GM12878 (cell line): Measurements from ENCODE around the gene GREM1. TPM values are rescaled to one million over a fixed set of nuclear protein-coding genes. Genes with fewer than 3 reads are reported as not detected.

ENCODE experiments used
- ATAC-seq: fragments of 200-7000 bp; cut with Tn5 transposase; 3 replicates; pipeline ENCODE4 v1.9.1; 2020; ENCODE audit warnings: mild to moderate bottlenecking, moderate library complexity
- Bru-seq: library from RNA; stranded (reverse); fragments of 400-500 nt; gene quantifications from one replicate; lab custom pipeline; 2021; lab: Mats Ljungman, UMichigan
- BruChase-seq, 2 experiments: library from RNA; stranded (reverse); fragments of 400-500 nt; gene quantifications; one replicate each; lab custom pipeline; 2021; lab: Mats Ljungman, UMichigan
- BruUV-seq: library from RNA; stranded (reverse); fragments of 400-500 nt; replicated peaks from 2 replicates; lab custom pipeline; 2021; lab: Mats Ljungman, UMichigan
- CTCF ChIA-PET: fragments of 300-600 bp; sonication (Branson Sonifier 250); formaldehyde crosslinking; extraction: SDS; loops from one replicate; lab custom pipeline; 2021; ENCODE audit warnings: inconsistent platforms; lab: Yijun Ruan, JAX
- POLR2A ChIA-PET: fragments of 350-600 bp; formaldehyde crosslinking; extraction: SDS; loops from one replicate; lab custom pipeline; 2021; ENCODE audit warnings: inconsistent platforms; lab: Charles Lee
- RAD21 ChIA-PET: fragments of 300-600 bp; sonication (Branson Sonifier 250); formaldehyde crosslinking; loops from one replicate; lab custom pipeline; 2023; ENCODE audit warnings: antibody characterized with exemption; ENCODE audit not compliant: unreplicated experiment; lab: Charles Lee
- SMC1A ChIA-PET: fragments of 300-600 bp; sonication (Branson Sonifier 250); formaldehyde crosslinking; loops from one replicate; lab custom pipeline; 2023; ENCODE audit not compliant: unreplicated experiment, uncharacterized antibody; lab: Charles Lee
- DNase-seq: peaks from one replicate; pipeline ENCODE4 v3.0.0-alpha.2; 2011; ENCODE audit warnings: low read depth, low spot score
- FAIRE-seq: peaks from 3 replicates; lab custom pipeline; 2011; peaks lifted over from hg19 to GRCh38; lab: Jason Lieb, UNC
- H2AFZ ChIP-seq: 2 replicates; pipeline ENCODE4 v1.6.0; 2011; ENCODE audit warnings: low read depth, low read length, control low read depth; ENCODE audit not compliant: control insufficient read depth
- H3K27ac ChIP-seq: 2 replicates; pipeline ENCODE4 v1.5.1; 2011; ENCODE audit warnings: control low read depth; ENCODE audit not compliant: control insufficient read depth, insufficient read depth
- H3K27me3 ChIP-seq, 2 experiments: replicated peaks in 1 of 2; 2 replicates each; pipeline versions ENCODE4 v1.6.0 to v1.6.1; 2011; ENCODE audit warnings: low read length in 1 of 2; ENCODE audit not compliant: control insufficient read depth in 2 of 2, insufficient read depth in 2 of 2
- H3K36me3 ChIP-seq, 2 experiments: 2 replicates each; pipeline ENCODE4 v1.5.1; 2011; ENCODE audit warnings: low read length in 1 of 2; ENCODE audit not compliant: control insufficient read depth in 2 of 2, insufficient read depth in 2 of 2
- H3K4me1 ChIP-seq: 2 replicates; pipeline ENCODE4 v1.6.1; 2011; ENCODE audit warnings: mild to moderate bottlenecking, low read length, moderate library complexity, mixed read lengths; ENCODE audit not compliant: control insufficient read depth, insufficient read depth
- H3K4me2 ChIP-seq: 2 replicates; pipeline ENCODE4 v1.6.0; 2011; ENCODE audit warnings: control low read depth; ENCODE audit not compliant: control insufficient read depth, insufficient read depth
- H3K4me3 ChIP-seq: fragments of 200-600 bp; sonication (generic); 2 replicates; pipeline ENCODE4 v1.5.1; 2016
- H3K79me2 ChIP-seq: 2 replicates; pipeline ENCODE4 v1.6.0; 2011; ENCODE audit warnings: low read length; ENCODE audit not compliant: control insufficient read depth, insufficient read depth
- H3K9ac ChIP-seq: 2 replicates; pipeline ENCODE4 v1.8.0; 2011; ENCODE audit warnings: low read length, control low read depth, mixed read lengths; ENCODE audit not compliant: control insufficient read depth, insufficient read depth
- H3K9me3 ChIP-seq: replicated peaks from 3 replicates; pipeline ENCODE4 v1.5.1; 2011; ENCODE audit warnings: mild to moderate bottlenecking, low read length; ENCODE audit not compliant: control insufficient read depth, insufficient read depth
- H4K20me1 ChIP-seq: 2 replicates; pipeline ENCODE4 v1.6.0; 2011; ENCODE audit not compliant: control insufficient read depth, insufficient read depth
- CBX5 ChIP-seq: sonication (generic); IDR thresholded peaks from 2 replicates; pipeline ENCODE4 v1.6.1; 2016; ENCODE audit warnings: low read depth, moderate library complexity, mild to moderate bottlenecking, inconsistent platforms
- CHD2 ChIP-seq: IDR thresholded peaks from 2 replicates; pipeline ENCODE4 v1.6.1; 2011; ENCODE audit warnings: low read depth, low read length, improper control_type of control experiment, borderline replicate concordance
- GABPA ChIP-seq: IDR thresholded peaks from 2 replicates; pipeline ENCODE4 v1.6.1; 2014; ENCODE audit warnings: antibody characterized with exemption, low read depth, mild to moderate bottlenecking, inconsistent platforms
- GATAD2B ChIP-seq: fragments of 450-650 bp; conservative IDR thresholded peaks from 2 replicates; pipeline ENCODE4 v1.6.1; 2017; ENCODE audit warnings: low read depth, mild to moderate bottlenecking, moderate library complexity
- JUND ChIP-seq: IDR thresholded peaks from 2 replicates; pipeline ENCODE4 v1.6.1; 2012; ENCODE audit warnings: low read depth, mild to moderate bottlenecking, low read length, improper control_type of control experiment, moderate library complexity
- MTA2 ChIP-seq: fragments of 450-650 bp; IDR thresholded peaks from 2 replicates; pipeline ENCODE4 v1.6.1; 2016; ENCODE audit warnings: low read depth, mild to moderate bottlenecking, moderate library complexity
- MTA3 ChIP-seq: IDR thresholded peaks from 2 replicates; pipeline ENCODE4 v1.6.1; 2012; ENCODE audit warnings: low read length, inconsistent platforms, borderline replicate concordance
- NFYB ChIP-seq: IDR thresholded peaks from 2 replicates; pipeline ENCODE4 v1.6.1; 2011; ENCODE audit warnings: low read depth, mild to moderate bottlenecking, low read length, improper control_type of control experiment, moderate library complexity; ENCODE audit not compliant: insufficient read depth
- NR2C1 ChIP-seq: fragments of 450-650 bp; IDR thresholded peaks from 2 replicates; pipeline ENCODE4 v1.6.1; 2017; ENCODE audit warnings: antibody characterized with exemption, mild to moderate bottlenecking, moderate library complexity
- RELA ChIP-seq: fragments of 450-650 bp; IDR thresholded peaks from 2 replicates; pipeline ENCODE4 v1.8.0; 2014; ENCODE audit warnings: borderline replicate concordance; ENCODE audit not compliant: partially characterized antibody
- RFX5 ChIP-seq: IDR thresholded peaks from 2 replicates; pipeline ENCODE4 v1.6.1; 2011; ENCODE audit warnings: low read depth, low read length, improper control_type of control experiment
- RUNX3 ChIP-seq: IDR thresholded peaks from 2 replicates; pipeline ENCODE4 v1.6.1; 2012; ENCODE audit warnings: low read length, inconsistent platforms
- SUPT20H ChIP-seq: IDR thresholded peaks from 2 replicates; pipeline ENCODE4 v1.6.1; 2011; ENCODE audit warnings: low read depth, mild to moderate bottlenecking, low read length, moderate library complexity, borderline replicate concordance; ENCODE audit not compliant: control insufficient read depth
- TAF1 ChIP-seq: IDR thresholded peaks from 2 replicates; pipeline ENCODE4 v1.6.1; 2011; ENCODE audit warnings: mild to moderate bottlenecking, low read depth, low read length, borderline replicate concordance
- ZSCAN29 ChIP-seq: fragments of 450-650 bp; IDR thresholded peaks from 2 replicates; pipeline ENCODE4 v1.6.1; 2017; ENCODE audit warnings: mild to moderate bottlenecking, moderate library complexity
- WGBS: methylation state at CpG from one replicate; pipeline ENCODE4 v1.1.6; 2016; ENCODE audit warnings: low lambda C conversion rate; ENCODE audit not compliant: insufficient replicate concordance, insufficient coverage; ENCODE audit errors: missing lambda C conversion rate; 5-methylcytosine and 5-hydroxymethylcytosine counted together
- in situ Hi-C: fragments of 300-500 bp; cut with MboI; formaldehyde crosslinking; loops from 9 replicates; pipeline ENCODE4 v1.14.3; 2018; ENCODE audit warnings: mixed read lengths
- intact Hi-C: fragments of 100-400 bp; cut with micrococcal nuclease; formaldehyde crosslinking; loops from one replicate; pipeline ENCODE4 v1.14.2; 2022; ENCODE audit not compliant: unreplicated experiment
- long read RNA-seq, 2 experiments: library from polyadenylated mRNA; unstranded; transcript quantifications; one replicate each; pipeline ENCODE4 v2.0.0, GENCODE V29; 2019 to 2020
- polyA minus RNA-seq, 3 experiments: library from RNA; depleted of rRNA, polyadenylated mRNA; stranded (reverse); fragments of >200 nt; gene quantifications; 2 replicates each; pipeline ENCODE4 v1.2.3, GENCODE V29; 2011
- polyA plus RNA-seq, 11 experiments: library from polyadenylated mRNA; depleted of rRNA in 4 of 11; unstranded in 6 of 11; stranded (reverse) in 5 of 11; fragments of >200 nt; fragmentation: Nextera tagmentation in 4 of 11; fragmentation: Illumina TruSeq in 1 of 11; extraction: Ambion mirVana in 4 of 11; extraction: Trizol in 1 of 11; gene quantifications; 1 replicate in 1 of 11; 2 replicates in 10 of 11; pipeline versions ENCODE4 v1.2.1 to v1.2.3, GENCODE V29; 2011 to 2016; ENCODE audit warnings: inconsistent platforms in 2 of 11, missing spikeins in 2 of 11, low read depth in 1 of 11
- total RNA-seq, 4 experiments: library from RNA; depleted of rRNA in 3 of 4; stranded (reverse); fragments of >200 nt in 3 of 4; fragmentation: Illumina TruSeq in 1 of 4; extraction: Trizol in 1 of 4; gene quantifications; 2 replicates each; pipeline versions ENCODE4 v1.2.1 to v1.2.3, GENCODE V29; 2013 to 2021
- TF ChIP-seq, protein P1 (sequence below): IDR thresholded peaks from 2 replicates; pipeline ENCODE4 v1.6.1; 2011; ENCODE audit warnings: low read depth, low read length, improper control_type of control experiment, borderline replicate concordance
- TF ChIP-seq, protein P2 (sequence below): fragments of 450-650 bp; IDR thresholded peaks from 2 replicates; pipeline ENCODE4 v1.6.1; 2017; ENCODE audit warnings: antibody characterized with exemption, mild to moderate bottlenecking, moderate library complexity

Gene GREM1
- total RNA-seq (2013; cell fraction: nucleolus; rRNA removed), result not detected in 2 replicates
- total RNA-seq (2014; rRNA removed) (not detected in 2 replicates), total RNA-seq (2014; rRNA removed; fragmentation: Illumina TruSeq; extraction: Trizol) (not detected in 2 replicates), total RNA-seq (2021) (0.36 and 0.53 TPM in 2 replicates), polyA plus RNA-seq (2011; rRNA removed) (not detected in 2 replicates), polyA plus RNA-seq (2014; fragmentation: Illumina TruSeq; extraction: Trizol) (not detected in 2 replicates), polyA plus RNA-seq (2014; fragmentation: Nextera tagmentation; extraction: Ambion mirVana) (not detected), polyA plus RNA-seq (2014; rRNA removed) (not detected in 2 replicates), polyA plus RNA-seq (2016; fragmentation: Nextera tagmentation; extraction: Ambion mirVana) (under 1 TPM; 0.08 TPM), polyA minus RNA-seq (2011; rRNA and poly(A)+ RNA removed) (not detected in 2 replicates), Bru-seq, nascent RNA (not detected), BruChase-seq, experiment 1, labeled RNA remaining after a 6-hour chase (not detected), BruChase-seq, experiment 2, labeled RNA remaining after a 2-hour chase (not detected)
- polyA plus RNA-seq (2011; ENCODE audit: low read depth), result not detected
- polyA plus RNA-seq (2011; cell fraction: cytosol; rRNA removed), result not detected in 2 replicates
- polyA plus RNA-seq (2011; cell fraction: nucleus; rRNA removed), result not detected in 2 replicates
- polyA plus RNA-seq (2012), result not detected in 2 replicates
- polyA minus RNA-seq (2011; cell fraction: cytosol; rRNA and poly(A)+ RNA removed), result not detected in 2 replicates
- polyA minus RNA-seq (2011; cell fraction: nucleus; rRNA and poly(A)+ RNA removed), result not detected in 2 replicates
- long read RNA-seq, experiment 1, result 0 reads
- long read RNA-seq, experiment 2, result 0 reads

DNA sequence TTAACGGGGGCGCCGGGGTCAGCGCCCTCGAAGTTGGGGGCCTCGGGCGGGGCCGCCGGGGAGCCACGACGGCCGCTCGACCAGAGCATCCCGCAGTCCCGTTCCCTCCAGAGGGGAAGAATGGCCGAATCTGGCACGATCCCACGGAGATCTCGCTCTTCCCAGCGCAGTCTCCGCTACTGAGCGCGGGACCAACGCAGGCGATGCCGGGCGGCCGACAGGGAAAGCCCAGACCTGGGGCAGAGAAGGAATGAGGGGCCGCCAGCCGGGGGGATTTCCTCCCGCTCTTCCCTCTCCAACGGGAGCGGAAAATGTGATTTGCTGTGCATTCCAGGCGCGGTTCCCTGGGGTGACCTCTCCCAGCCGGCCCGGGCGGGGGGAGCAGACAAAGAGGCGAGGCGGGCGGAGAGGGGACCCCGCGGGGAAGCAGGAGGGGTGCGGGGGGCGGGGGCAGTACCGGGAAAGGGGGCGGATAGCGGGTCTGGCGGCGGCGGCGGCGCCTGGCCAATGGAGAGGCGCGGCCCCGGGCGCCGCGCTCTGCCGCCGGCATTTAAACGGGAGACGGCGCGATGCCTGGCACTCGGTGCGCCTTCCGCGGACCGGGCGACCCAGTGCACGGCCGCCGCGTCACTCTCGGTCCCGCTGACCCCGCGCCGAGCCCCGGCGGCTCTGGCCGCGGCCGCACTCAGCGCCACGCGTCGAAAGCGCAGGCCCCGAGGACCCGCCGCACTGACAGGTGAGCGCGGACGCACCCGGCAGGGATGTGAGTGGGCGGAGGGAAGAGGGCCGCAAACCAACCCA is at the start of gene GREM1:
Gene GREM1, plus strand, starts transcription at position 579 of the 801 bp plus-strand sequence. CDS start 12,687 bp downstream, outside the sequence.
- H2AFZ ChIP-seq, result no peak within 1 kb of the TSS
- RAD21 ChIA-PET, result no interaction called here

More for the DNA sequence above, at the start of gene GREM1:
- no peak within 1 kb of the TSS for H3K27ac ChIP-seq
- 27% methylated on average over 62 of the region's 99 CpGs for WGBS
- ATAC-seq (no peak), DNase-seq (no peak)
- H4K20me1 ChIP-seq, result no peaks in the 10 kb centered on the region
- TF ChIP-seq RUNX3 (no peak), CBX5 (no peak), JUND (no peak), GATAD2B (no peak), NR2C1 (no peak), NFYB (no peak), MTA2 (no peak), CHD2 (no peak), GABPA (no peak), ZSCAN29 (no peak), MTA3 (no peak), SUPT20H (no peak), RELA (no peak), RFX5 (no peak), TAF1 (no peak)
- TF ChIP-seq, protein P1, sequence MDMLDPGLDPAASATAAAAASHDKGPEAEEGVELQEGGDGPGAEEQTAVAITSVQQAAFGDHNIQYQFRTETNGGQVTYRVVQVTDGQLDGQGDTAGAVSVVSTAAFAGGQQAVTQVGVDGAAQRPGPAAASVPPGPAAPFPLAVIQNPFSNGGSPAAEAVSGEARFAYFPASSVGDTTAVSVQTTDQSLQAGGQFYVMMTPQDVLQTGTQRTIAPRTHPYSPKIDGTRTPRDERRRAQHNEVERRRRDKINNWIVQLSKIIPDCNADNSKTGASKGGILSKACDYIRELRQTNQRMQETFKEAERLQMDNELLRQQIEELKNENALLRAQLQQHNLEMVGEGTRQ, result no peak
- TF ChIP-seq, protein P2, sequence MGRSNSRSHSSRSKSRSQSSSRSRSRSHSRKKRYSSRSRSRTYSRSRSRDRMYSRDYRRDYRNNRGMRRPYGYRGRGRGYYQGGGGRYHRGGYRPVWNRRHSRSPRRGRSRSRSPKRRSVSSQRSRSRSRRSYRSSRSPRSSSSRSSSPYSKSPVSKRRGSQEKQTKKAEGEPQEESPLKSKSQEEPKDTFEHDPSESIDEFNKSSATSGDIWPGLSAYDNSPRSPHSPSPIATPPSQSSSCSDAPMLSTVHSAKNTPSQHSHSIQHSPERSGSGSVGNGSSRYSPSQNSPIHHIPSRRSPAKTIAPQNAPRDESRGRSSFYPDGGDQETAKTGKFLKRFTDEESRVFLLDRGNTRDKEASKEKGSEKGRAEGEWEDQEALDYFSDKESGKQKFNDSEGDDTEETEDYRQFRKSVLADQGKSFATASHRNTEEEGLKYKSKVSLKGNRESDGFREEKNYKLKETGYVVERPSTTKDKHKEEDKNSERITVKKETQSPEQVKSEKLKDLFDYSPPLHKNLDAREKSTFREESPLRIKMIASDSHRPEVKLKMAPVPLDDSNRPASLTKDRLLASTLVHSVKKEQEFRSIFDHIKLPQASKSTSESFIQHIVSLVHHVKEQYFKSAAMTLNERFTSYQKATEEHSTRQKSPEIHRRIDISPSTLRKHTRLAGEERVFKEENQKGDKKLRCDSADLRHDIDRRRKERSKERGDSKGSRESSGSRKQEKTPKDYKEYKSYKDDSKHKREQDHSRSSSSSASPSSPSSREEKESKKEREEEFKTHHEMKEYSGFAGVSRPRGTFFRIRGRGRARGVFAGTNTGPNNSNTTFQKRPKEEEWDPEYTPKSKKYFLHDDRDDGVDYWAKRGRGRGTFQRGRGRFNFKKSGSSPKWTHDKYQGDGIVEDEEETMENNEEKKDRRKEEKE, result no peak
- TF ChIP-seq, all 136 proteins: peak for 0
- H3K9me3 ChIP-seq, result no peaks in the 10 kb centered on the region; the same call in 2 of the 3 replicates
- H3K27me3 ChIP-seq, result peaks cover 19 to 33% of the 10 kb centered on the region in 2 experiments
- H3K4me3 ChIP-seq, result peak within 1 kb of the TSS; percentile 20; the same call in 1 of the 2 replicates
- in situ Hi-C loops (no loop called here), intact Hi-C loops (no loop called here)
- ChIA-PET CTCF (no interaction called here), SMC1A (no interaction called here), POLR2A (no interaction called here)
- H3K9ac ChIP-seq, result no peak within 1 kb of the TSS
- no TSS peak for BruUV-seq
- FAIRE-seq, result no peak
- H3K79me2 ChIP-seq, result no peaks in the 10 kb centered on the region
- peak within 1 kb of the TSS; percentile 66 for H3K4me2 ChIP-seq
- no peaks in the 10 kb centered on the region for H3K36me3 ChIP-seq
- H3K4me1 ChIP-seq, result peaks cover 15% of the 10 kb centered on the region
